Coronary artery (tissue), 2 donors: ENCODE measurements around the gene STX2.

Source experiments
- DNase-seq: peaks from one replicate; pipeline ENCODE4 v3.0.0-alpha.2; 2017; ENCODE audit warnings: low spot score
- H3K27ac ChIP-seq, 2 donors: fragments of 200-600 bp; sonication (generic); one replicate each; pipeline ENCODE4 v1.5.1; 2016 to 2019
- H3K4me3 ChIP-seq: fragments of 200-600 bp; sonication (generic); 2 replicates; pipeline ENCODE4 v1.5.1; 2016; ENCODE audit warnings: mild to moderate bottlenecking, moderate library complexity
- TF ChIP-seq, protein P1 (sequence below): fragments of 200-600 bp; sonication (generic); IDR thresholded peaks from one replicate; pipeline ENCODE4 v1.5.1; 2019; ENCODE audit warnings: antibody characterized with exemption

The STX2 gene

GRCh38 chr12:130806574-130806973, 32.5 kb downstream of the STX2 start:
- H3K4me3 ChIP-seq = no peak overlapping the region
- TF ChIP-seq, protein P1, sequence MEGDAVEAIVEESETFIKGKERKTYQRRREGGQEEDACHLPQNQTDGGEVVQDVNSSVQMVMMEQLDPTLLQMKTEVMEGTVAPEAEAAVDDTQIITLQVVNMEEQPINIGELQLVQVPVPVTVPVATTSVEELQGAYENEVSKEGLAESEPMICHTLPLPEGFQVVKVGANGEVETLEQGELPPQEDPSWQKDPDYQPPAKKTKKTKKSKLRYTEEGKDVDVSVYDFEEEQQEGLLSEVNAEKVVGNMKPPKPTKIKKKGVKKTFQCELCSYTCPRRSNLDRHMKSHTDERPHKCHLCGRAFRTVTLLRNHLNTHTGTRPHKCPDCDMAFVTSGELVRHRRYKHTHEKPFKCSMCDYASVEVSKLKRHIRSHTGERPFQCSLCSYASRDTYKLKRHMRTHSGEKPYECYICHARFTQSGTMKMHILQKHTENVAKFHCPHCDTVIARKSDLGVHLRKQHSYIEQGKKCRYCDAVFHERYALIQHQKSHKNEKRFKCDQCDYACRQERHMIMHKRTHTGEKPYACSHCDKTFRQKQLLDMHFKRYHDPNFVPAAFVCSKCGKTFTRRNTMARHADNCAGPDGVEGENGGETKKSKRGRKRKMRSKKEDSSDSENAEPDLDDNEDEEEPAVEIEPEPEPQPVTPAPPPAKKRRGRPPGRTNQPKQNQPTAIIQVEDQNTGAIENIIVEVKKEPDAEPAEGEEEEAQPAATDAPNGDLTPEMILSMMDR = no peak
- H3K27ac ChIP-seq = no peak overlapping the region
- no peak for DNase-seq

GRCh38 chr12:130805635-130806034, 33.4 kb downstream of the STX2 start:
- no peak for DNase-seq
- Histone ChIP-seq H3K27ac (no peak overlapping the region), H3K4me3 (no peak overlapping the region)
- TF ChIP-seq, protein P1 = no peak

- no peak overlapping the region for H3K4me3 ChIP-seq
- H3K27ac ChIP-seq = no peak overlapping the region
- TF ChIP-seq, protein P1 = no peak
- DNase-seq = peak; percentile 54
These were observed 34.8 kb downstream of the STX2 start for GRCh38 chr12:130804216-130804615.

- Histone ChIP-seq H3K4me3 (no peak overlapping the region), H3K27ac (no peak overlapping the region)
- TF ChIP-seq, protein P1 = no peak
- no peak for DNase-seq
These were observed 35.3 kb downstream of the STX2 start for GRCh38 chr12:130803702-130804101.

- TF ChIP-seq, protein P1 = no peak
- H3K27ac ChIP-seq = no peak overlapping the region
- peak; percentile 7 for DNase-seq
- H3K4me3 ChIP-seq = no peak overlapping the region
These were observed 38.7 kb downstream of the STX2 start for GRCh38 chr12:130800312-130800711.

DNA sequence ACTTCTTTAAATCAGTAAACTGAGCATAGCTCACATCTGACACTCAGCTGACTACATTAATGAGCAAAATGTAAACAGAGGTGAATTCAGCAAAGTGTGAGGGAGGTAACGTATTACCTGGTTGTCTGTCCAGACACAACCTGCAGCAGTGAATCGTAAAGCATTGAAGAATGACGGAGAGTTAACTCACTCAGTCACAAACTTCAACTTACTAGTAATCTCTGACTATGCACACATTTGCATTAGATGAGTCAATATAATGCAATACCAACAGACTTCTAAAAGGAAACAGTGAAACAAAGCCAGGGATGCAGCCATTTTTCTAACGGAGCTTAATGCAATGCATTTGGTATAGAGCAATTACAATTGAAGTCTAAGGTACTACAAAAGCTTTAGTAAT, 40.0 kb downstream of the STX2 start:
- TF ChIP-seq, protein P1 = no peak
- Histone ChIP-seq H3K4me3 (no peak overlapping the region), H3K27ac (no peak overlapping the region)
- no peak for DNase-seq

DNA sequence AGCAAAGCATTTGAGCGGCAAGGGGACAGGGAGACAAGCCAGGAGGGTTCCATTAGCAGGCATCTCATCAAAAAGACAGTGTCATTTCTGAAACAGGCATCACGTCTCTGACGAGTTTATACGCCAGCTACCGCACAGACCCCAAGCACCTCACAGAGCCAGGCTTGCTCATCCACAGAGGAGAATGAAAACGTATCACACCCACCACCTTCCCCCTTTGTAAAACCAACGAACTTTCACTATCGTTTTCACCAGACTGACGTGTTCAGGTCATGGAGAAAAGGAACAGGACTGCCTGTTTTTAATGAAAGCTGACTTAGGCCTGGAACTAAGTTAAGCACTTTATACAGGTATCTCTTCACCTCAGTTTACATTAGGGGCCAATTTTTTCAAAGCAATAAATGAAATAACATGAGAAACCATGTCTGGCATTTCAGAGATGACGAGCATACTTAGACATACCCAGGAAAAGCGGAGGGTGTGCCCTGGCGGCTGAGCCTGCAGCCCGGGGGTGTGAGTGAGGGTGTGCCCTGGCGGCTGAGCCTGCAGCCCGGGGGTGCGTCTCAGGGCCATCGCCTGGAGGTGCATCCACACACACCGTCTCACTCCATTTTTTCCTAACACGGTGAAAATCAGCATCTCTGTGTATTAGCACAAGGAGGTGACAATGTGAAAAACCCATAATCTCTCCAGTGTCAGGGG, 41.9 kb downstream of the STX2 start:
- TF ChIP-seq, protein P1 = no peak
- Histone ChIP-seq H3K27ac (no peak overlapping the region), H3K4me3 (no peak overlapping the region)
- DNase-seq = no peak
